Hepatocyte (in vitro differentiated cells): ENCODE measurements around the gene PMF1. TPM values are rescaled to one million over a fixed set of nuclear protein-coding genes. Genes with fewer than 3 reads are reported as not detected.
A peak's percentile ranks its signal among the peaks of the same experiment; 100 is the strongest.

ENCODE experiments used
- DNase-seq: peaks from one replicate; pipeline ENCODE4 v3.0.0-alpha.2; 2016; ENCODE audit warnings: low spot score
- H2AFZ ChIP-seq: fragments of 200-600 bp; sonication (generic); 2 replicates; pipeline ENCODE4 v1.6.0; 2016; ENCODE audit warnings: antibody characterized with exemption, mild to moderate bottlenecking
- H3K27ac ChIP-seq: fragments of 200-600 bp; sonication (generic); 2 replicates; pipeline ENCODE4 v1.5.1; 2016; ENCODE audit warnings: mild to moderate bottlenecking
- H3K27me3 ChIP-seq: fragments of 200-600 bp; sonication (generic); 2 replicates; pipeline ENCODE4 v1.6.1; 2016
- H3K36me3 ChIP-seq: fragments of 200-600 bp; sonication (generic); replicated peaks from 2 replicates; pipeline ENCODE4 v1.5.1; 2016; ENCODE audit warnings: low read depth; ENCODE audit not compliant: insufficient read depth
- H3K4me1 ChIP-seq: fragments of 200-600 bp; sonication (generic); 2 replicates; pipeline ENCODE4 v1.5.1; 2016; ENCODE audit warnings: mild to moderate bottlenecking, moderate library complexity; ENCODE audit not compliant: insufficient read depth
- H3K4me2 ChIP-seq: fragments of 200-600 bp; sonication (generic); 2 replicates; pipeline ENCODE4 v1.6.0; 2016
- H3K4me3 ChIP-seq: fragments of 200-600 bp; sonication (generic); 2 replicates; pipeline ENCODE4 v1.5.1; 2016; ENCODE audit warnings: mild to moderate bottlenecking
- H3K79me2 ChIP-seq: fragments of 200-600 bp; sonication (generic); 2 replicates; pipeline ENCODE4 v1.6.0; 2017; ENCODE audit warnings: mild to moderate bottlenecking
- H3K9me2 ChIP-seq: fragments of 200-600 bp; sonication (generic); replicated peaks from 2 replicates; pipeline ENCODE4 v1.6.0; 2017; ENCODE audit warnings: mild to moderate bottlenecking; ENCODE audit not compliant: insufficient read depth
- H3K9me3 ChIP-seq: fragments of 200-600 bp; sonication (generic); 2 replicates; pipeline ENCODE4 v1.5.1; 2016; ENCODE audit warnings: low read depth, mild to moderate bottlenecking
- H4K20me1 ChIP-seq: fragments of 200-600 bp; sonication (generic); 2 replicates; pipeline ENCODE4 v1.6.0; 2016; ENCODE audit warnings: mild to moderate bottlenecking; ENCODE audit not compliant: insufficient read depth, poor library complexity, severe bottlenecking
- CTCF ChIP-seq: fragments of 200-600 bp; sonication (generic); IDR thresholded peaks from 2 replicates; pipeline ENCODE4 v1.5.1; 2016; ENCODE audit warnings: antibody characterized with exemption, mild to moderate bottlenecking; ENCODE audit not compliant: poor library complexity
- EZH2 ChIP-seq: fragments of 200-600 bp; sonication (generic); IDR thresholded peaks from 2 replicates; pipeline ENCODE4 v1.6.1; 2016; ENCODE audit warnings: antibody characterized with exemption, mild to moderate bottlenecking, borderline replicate concordance
- EZH2phosphoT487 ChIP-seq: fragments of 200-600 bp; sonication (generic); IDR thresholded peaks from one replicate; pipeline ENCODE4 v1.6.1; 2018; ENCODE audit warnings: antibody characterized with exemption, mild to moderate bottlenecking, low read depth, moderate library complexity; ENCODE audit not compliant: unreplicated experiment, severe bottlenecking
- WGBS: methylation state at CpG from one replicate; pipeline ENCODE4 v1.1.6; 2016; ENCODE audit warnings: low lambda C conversion rate; ENCODE audit errors: missing lambda C conversion rate; 5-methylcytosine and 5-hydroxymethylcytosine counted together
- polyA plus RNA-seq: library from polyadenylated mRNA; unstranded; fragments of >200 nt; fragmentation: Nextera tagmentation; extraction: Ambion mirVana; gene quantifications from 2 replicates; pipeline ENCODE4 v1.2.1, GENCODE V29; 2016
- total RNA-seq: library from RNA; depleted of rRNA; stranded (reverse); fragments of >200 nt; gene quantifications from 2 replicates; pipeline ENCODE4 v1.2.3, GENCODE V29; 2014

PMF1 gene
- total RNA-seq = 60.7 and 81.4 TPM in 2 replicates
- polyA plus RNA-seq = 77.1 and 96.9 TPM in 2 replicates

DNA sequence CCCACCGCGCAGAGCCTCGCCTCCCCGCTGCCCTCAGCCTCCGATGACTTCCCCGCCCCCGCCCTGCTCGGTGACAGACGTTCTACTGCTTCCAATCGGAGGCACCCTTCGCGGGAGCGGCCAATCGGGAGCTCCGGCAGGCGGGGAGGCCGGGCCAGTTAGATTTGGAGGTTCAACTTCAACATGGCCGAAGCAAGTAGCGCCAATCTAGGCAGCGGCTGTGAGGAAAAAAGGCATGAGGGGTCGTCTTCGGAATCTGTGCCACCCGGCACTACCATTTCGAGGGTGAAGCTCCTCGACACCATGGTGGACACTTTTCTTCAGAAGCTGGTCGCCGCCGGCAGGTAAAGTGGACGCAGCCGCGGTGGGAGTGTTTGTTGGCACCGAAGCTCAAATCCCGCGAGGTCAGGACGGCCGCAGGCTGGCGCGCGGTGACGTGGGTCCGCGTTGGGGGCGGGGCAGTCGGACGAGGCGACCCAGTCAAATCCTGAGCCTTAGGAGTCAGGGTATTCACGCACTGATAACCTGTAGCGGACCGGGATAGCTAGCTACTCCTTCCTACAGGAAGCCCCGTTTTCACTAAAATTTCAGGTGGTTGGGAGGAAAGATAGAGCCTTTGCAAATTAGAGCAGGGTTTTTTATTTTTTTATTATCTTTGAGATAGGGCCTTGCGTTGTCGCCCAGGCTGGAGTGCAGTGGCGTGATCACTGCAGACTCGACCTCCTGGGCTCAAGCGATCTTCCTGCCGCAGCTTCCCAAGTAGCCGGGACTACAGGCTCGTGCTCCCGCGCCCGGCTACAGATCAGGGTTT, at the start of gene PMF1:
Gene PMF1, plus strand, starts transcription at position 175 of the 811 bp plus-strand sequence. Its CDS starts 9 bp downstream, at position 184.
- no peaks in the 10 kb centered on the region for H4K20me1 ChIP-seq
- peak within 1 kb of the TSS; percentile 60 for H3K4me3 ChIP-seq
- peaks cover 41% of the 10 kb centered on the region for H3K79me2 ChIP-seq
- H3K9me3 ChIP-seq = no peaks in the 10 kb centered on the region
- H3K27me3 ChIP-seq = no peaks in the 10 kb centered on the region
- peak; percentile 98 for DNase-seq
- H2AFZ ChIP-seq = peak within 1 kb of the TSS; percentile 54
- WGBS = 1% methylated on average over 61 of the region's 61 CpGs
- H3K4me2 ChIP-seq = peak within 1 kb of the TSS; percentile 85
- TF ChIP-seq EZH2phosphoT487 (no peak), EZH2 (no peak), CTCF (no peak)
- no peaks in the 10 kb centered on the region for H3K9me2 ChIP-seq
- H3K4me1 ChIP-seq = peaks cover 8% of the 10 kb centered on the region
- H3K36me3 ChIP-seq = no peaks in the 10 kb centered on the region
- peak within 1 kb of the TSS; percentile 96 for H3K27ac ChIP-seq

DNA sequence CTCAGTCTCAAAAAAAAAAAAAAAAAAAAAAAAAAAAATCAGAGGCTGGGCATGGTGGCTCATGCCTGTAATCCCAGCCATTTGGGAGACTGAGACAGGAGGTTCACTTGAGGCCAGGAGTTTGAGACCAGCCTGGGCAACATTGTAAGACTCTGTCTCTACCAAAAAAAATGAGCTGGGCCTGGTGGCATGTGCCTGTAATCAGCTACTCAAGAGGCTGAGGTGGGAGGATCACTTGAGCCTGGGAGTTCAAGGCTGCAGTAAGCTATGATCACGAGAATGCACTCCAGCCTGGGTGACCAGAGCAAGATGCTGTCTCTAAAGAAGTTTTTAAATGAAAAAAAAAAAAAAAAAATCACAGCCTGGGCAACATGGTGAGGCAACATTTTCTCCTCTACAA, 49.1 kb upstream of the PMF1 start:
- H3K79me2 ChIP-seq = no peaks in the 10 kb centered on the region
- DNase-seq = no peak
- no peak overlapping the region for H3K4me2 ChIP-seq
- H3K36me3 ChIP-seq = no peaks in the 10 kb centered on the region
- no peak overlapping the region for H2AFZ ChIP-seq
- H3K9me3 ChIP-seq = no peaks in the 10 kb centered on the region
- no peak overlapping the region for H3K27ac ChIP-seq
- H3K9me2 ChIP-seq = no peaks in the 10 kb centered on the region
- no peaks in the 10 kb centered on the region for H3K27me3 ChIP-seq
- H3K4me3 ChIP-seq = no peak overlapping the region
- TF ChIP-seq EZH2phosphoT487 (no peak), EZH2 (no peak), CTCF (no peak)
- no peaks in the 10 kb centered on the region for H4K20me1 ChIP-seq
- peaks cover 10% of the 10 kb centered on the region for H3K4me1 ChIP-seq
- 88% methylated on average over 1 of the region's 1 CpG for WGBS

GRCh38 chr1:156164125-156164831, 48.5 kb upstream of the PMF1 start:
- Histone ChIP-seq H3K4me2 (no peak overlapping the region), H3K4me1 (peaks cover 10% of the 10 kb centered on the region), H2AFZ (no peak overlapping the region), H3K36me3 (no peaks in the 10 kb centered on the region), H3K27ac (no peak overlapping the region), H3K9me2 (no peaks in the 10 kb centered on the region), H3K79me2 (no peaks in the 10 kb centered on the region), H3K4me3 (no peak overlapping the region), H3K27me3 (no peaks in the 10 kb centered on the region), H4K20me1 (no peaks in the 10 kb centered on the region), H3K9me3 (no peaks in the 10 kb centered on the region)
- WGBS = 84% methylated on average over 6 of the region's 6 CpGs
- no peak for TF ChIP-seq EZH2
- no peak for TF ChIP-seq CTCF
- no peak for DNase-seq
